ENCODE measurements around the gene NAP1L4. TPM values are rescaled to one million over a fixed set of nuclear protein-coding genes. Genes with fewer than 3 reads are reported as not detected.
A peak's percentile ranks its signal among the peaks of the same experiment; 100 is the strongest.

NAP1L4 gene
- total RNA-seq, 1 experiment from 2014 or later: 144 TPM

DNA sequence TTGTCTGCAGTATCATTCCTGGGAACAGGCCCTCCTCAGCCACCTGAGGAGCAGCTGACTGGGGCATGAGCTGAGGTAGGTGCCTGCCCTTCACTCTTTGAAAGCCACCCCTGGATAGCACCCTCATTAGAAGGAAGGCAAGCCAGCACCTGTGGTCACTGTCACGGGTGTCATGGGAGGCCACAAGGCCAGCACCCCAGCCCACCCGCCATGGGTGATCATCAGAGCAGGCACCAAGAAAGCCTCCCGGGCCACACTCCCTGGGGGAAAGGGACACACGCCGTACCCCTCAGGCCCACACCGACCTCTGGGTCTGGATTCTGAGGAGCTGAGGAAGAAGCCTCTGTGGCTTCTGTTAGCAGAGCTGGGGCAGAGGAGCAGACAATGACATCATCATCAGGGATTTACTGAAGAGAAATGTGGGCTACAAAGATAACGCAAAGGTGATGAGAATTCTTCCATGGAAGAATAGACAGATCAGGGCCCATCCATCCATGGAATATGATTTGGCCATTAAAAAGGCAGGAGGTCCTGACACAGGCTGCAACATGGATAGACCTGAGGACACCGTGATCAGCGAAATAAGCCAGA lies 16.7 kb upstream of the NAP1L4 start:
- H3K79me2 ChIP-seq (ENCODE audit: insufficient read depth, low read length): no peaks in the 10 kb centered on the region
- TF ChIP-seq JUND (IDR thresholded peaks at IDR 0.05) (no peak), ZNF274 (IDR thresholded peaks at IDR 0.05; ENCODE audit: low read depth, low read length) (no peak), CTCF (IDR thresholded peaks at IDR 0.05 in 2 of 3, conservative IDR thresholded peaks at IDR 0.05 in 1 of 3; ENCODE audit: borderline replicate concordance in 1 of 3, insufficient read depth in 1 of 3, low read depth in 2 of 3, low read length in 2 of 3) (no peak), YY1 (IDR thresholded peaks at IDR 0.05; ENCODE audit: extremely low read depth, insufficient replicate concordance, low read depth, low read length) (no peak), POLR2AphosphoS5 (IDR thresholded peaks at IDR 0.05; ENCODE audit: low read depth, low read length) (no peak)
- no peaks in the 10 kb centered on the region for H3K9me3 ChIP-seq (ENCODE audit: control insufficient read depth in 1 of 2, insufficient read depth in 1 of 2, low read depth in 1 of 2, low read length in 2 of 2)
- no peak for ATAC-seq
- no peak overlapping the region for H3K4me2 ChIP-seq (ENCODE audit: low read length)
- no peaks in the 10 kb centered on the region for H4K20me1 ChIP-seq (ENCODE audit: insufficient read depth)
- H3K36me3 ChIP-seq (ENCODE audit: control insufficient read depth in 1 of 2, insufficient read depth in 2 of 2, low read length in 2 of 2): peaks cover 14 to 33% of the 10 kb centered on the region in 2 experiments; a peak in 3 of 4 replicates
- DNase-seq (ENCODE audit: low read depth, low spot score): no peak
- no peaks in the 10 kb centered on the region for H3K9me2 ChIP-seq (ENCODE audit: insufficient read depth)
- H3K4me1 ChIP-seq (ENCODE audit: control insufficient read depth in 1 of 2, insufficient read depth in 2 of 2, low read length in 2 of 2): no peaks in the 10 kb centered on the region
- no peak overlapping the region for H3K9ac ChIP-seq (ENCODE audit: low read length)
- no TSS peak for BruUV-seq (replicated peaks)
- ChIA-PET RAD21 (ENCODE audit: low non-redundant PET in 1 of 2, low total read pairs in 2 of 2, uncharacterized antibody in 2 of 2, unreplicated experiment in 2 of 2) (no interaction called here), POLR2A (no interaction called here), CTCF (no interaction called here)
- no peaks in the 10 kb centered on the region for H3K27me3 ChIP-seq (ENCODE audit: insufficient read depth, low read length)
- no peak overlapping the region for H3K27ac ChIP-seq (ENCODE audit: low read depth, low read length)
- H3K4me3 ChIP-seq (replicated peaks in 1 of 2; ENCODE audit: low read depth in 1 of 2, low read length in 2 of 2): no peak overlapping the region
- H2AFZ ChIP-seq (ENCODE audit: low read depth, low read length, poor library complexity, severe bottlenecking): no peak overlapping the region
- intact Hi-C loops (cut with micrococcal nuclease): no loop called here

DNA sequence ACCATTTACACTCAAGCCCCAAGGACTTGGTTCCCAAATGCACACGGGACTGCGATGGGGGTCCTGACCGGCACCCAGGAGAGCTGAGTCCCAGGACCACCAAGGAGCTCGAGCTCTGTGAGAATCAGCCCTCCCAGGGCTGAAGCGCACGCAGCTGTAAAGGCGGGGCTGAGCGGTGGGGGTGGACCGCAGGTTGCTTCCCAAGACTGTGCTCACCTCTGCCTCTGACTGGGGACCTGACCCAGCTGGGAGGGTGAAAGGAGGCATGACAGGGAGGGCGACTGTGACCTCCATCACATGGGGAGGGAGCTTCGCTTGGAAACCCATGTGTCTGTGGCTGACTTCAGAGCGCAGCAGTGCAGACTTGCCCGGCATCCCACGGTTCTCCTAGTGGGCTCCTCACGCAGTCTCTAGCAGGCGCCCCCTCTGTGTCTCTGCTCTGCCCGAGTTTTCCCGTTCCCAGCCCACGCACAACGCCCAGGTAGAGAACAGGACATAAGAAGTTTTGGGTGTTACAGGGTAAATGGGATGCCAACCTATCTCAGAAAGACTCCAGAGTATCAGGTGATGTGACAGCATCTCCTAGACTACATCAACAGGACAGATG lies 15.4 kb upstream of the NAP1L4 start:
- DNase-seq (ENCODE audit: low read depth, low spot score): no peak
- Histone ChIP-seq H4K20me1 (ENCODE audit: insufficient read depth) (no peaks in the 10 kb centered on the region), H3K27me3 (ENCODE audit: insufficient read depth, low read length) (no peaks in the 10 kb centered on the region), H3K4me1 (ENCODE audit: control insufficient read depth in 1 of 2, insufficient read depth in 2 of 2, low read length in 2 of 2) (no peaks in the 10 kb centered on the region), H3K4me2 (ENCODE audit: low read length) (no peak overlapping the region), H3K4me3 (replicated peaks in 1 of 2; ENCODE audit: low read depth in 1 of 2, low read length in 2 of 2) (no peak overlapping the region), H3K79me2 (ENCODE audit: insufficient read depth, low read length) (no peaks in the 10 kb centered on the region), H3K9me2 (ENCODE audit: insufficient read depth) (no peaks in the 10 kb centered on the region), H2AFZ (ENCODE audit: low read depth, low read length, poor library complexity, severe bottlenecking) (no peak overlapping the region), H3K27ac (ENCODE audit: low read depth, low read length) (no peak overlapping the region), H3K9ac (ENCODE audit: low read length) (no peak overlapping the region), H3K9me3 (ENCODE audit: control insufficient read depth in 1 of 2, insufficient read depth in 1 of 2, low read depth in 1 of 2, low read length in 2 of 2) (no peaks in the 10 kb centered on the region), H3K36me3 (ENCODE audit: control insufficient read depth in 1 of 2, insufficient read depth in 2 of 2, low read length in 2 of 2) (peaks cover 17 to 32% of the 10 kb centered on the region in 2 experiments; a peak in 3 of 4 replicates)
- 0 out of 2 replicates have a peak, but pooled peaks have one; percentile 16 for TF ChIP-seq POLR2AphosphoS5 (IDR thresholded peaks at IDR 0.05; ENCODE audit: low read depth, low read length)
- no peak for TF ChIP-seq YY1 (IDR thresholded peaks at IDR 0.05; ENCODE audit: extremely low read depth, insufficient replicate concordance, low read depth, low read length)
- TF ChIP-seq, protein P1, sequence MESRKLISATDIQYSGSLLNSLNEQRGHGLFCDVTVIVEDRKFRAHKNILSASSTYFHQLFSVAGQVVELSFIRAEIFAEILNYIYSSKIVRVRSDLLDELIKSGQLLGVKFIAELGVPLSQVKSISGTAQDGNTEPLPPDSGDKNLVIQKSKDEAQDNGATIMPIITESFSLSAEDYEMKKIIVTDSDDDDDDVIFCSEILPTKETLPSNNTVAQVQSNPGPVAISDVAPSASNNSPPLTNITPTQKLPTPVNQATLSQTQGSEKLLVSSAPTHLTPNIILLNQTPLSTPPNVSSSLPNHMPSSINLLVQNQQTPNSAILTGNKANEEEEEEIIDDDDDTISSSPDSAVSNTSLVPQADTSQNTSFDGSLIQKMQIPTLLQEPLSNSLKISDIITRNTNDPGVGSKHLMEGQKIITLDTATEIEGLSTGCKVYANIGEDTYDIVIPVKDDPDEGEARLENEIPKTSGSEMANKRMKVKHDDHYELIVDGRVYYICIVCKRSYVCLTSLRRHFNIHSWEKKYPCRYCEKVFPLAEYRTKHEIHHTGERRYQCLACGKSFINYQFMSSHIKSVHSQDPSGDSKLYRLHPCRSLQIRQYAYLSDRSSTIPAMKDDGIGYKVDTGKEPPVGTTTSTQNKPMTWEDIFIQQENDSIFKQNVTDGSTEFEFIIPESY (IDR thresholded peaks at IDR 0.05; ENCODE audit: extremely low read depth, insufficient replicate concordance, low read length): no peak
- CTCF ChIA-PET: no interaction called here
- intact Hi-C loops (cut with micrococcal nuclease): no loop called here
- BruUV-seq (replicated peaks): no TSS peak
- POLR2A ChIA-PET: no interaction called here
- no peak for ATAC-seq
- RAD21 ChIA-PET (ENCODE audit: low non-redundant PET in 1 of 2, low total read pairs in 2 of 2, uncharacterized antibody in 2 of 2, unreplicated experiment in 2 of 2): no interaction called here

Data from HCT116 (cell line).